K562 (cell line): Measurements from ENCODE around the gene CAPN10. TPM values are rescaled to one million over a fixed set of nuclear protein-coding genes. Genes with fewer than 3 reads are reported as not detected.
A peak's percentile ranks its signal among the peaks of the same experiment; 100 is the strongest.

ENCODE experiments used
- BHLHE40 ChIP-seq: IDR thresholded peaks from 2 replicates; pipeline ENCODE4 v1.6.1; 2011; ENCODE audit warnings: low read length, improper control_type of control experiment
- CBX2 ChIP-seq: fragments of 200-600 bp; sonication (generic); IDR thresholded peaks from one replicate; pipeline ENCODE4 v1.6.1; 2012; ENCODE audit warnings: mild to moderate bottlenecking, low read length, inconsistent platforms; ENCODE audit not compliant: insufficient read depth, poor library complexity, severe bottlenecking
- CGGBP1 ChIP-seq: fragments of 250-450 bp; sonication (Bioruptor Pico); IDR thresholded peaks from 2 replicates; pipeline ENCODE4 v1.9.0; 2021; ENCODE audit warnings: mild to moderate bottlenecking
- CREB1 ChIP-seq, 2 experiments: sonication (generic) in 1 of 2; formaldehyde crosslinking in 1 of 2; IDR thresholded peaks; 2 replicates each; pipeline versions ENCODE4 v1.6.1 to v1.8.0; 2012 to 2022; ENCODE audit warnings: inconsistent platforms in 1 of 2, mild to moderate bottlenecking in 1 of 2, missing genetic modification reagents in 1 of 2, moderate library complexity in 1 of 2
- CREB5 ChIP-seq: fragments of 250-450 bp; sonication (Bioruptor Pico); IDR thresholded peaks from 2 replicates; pipeline ENCODE4 v1.5.0; 2020; ENCODE audit warnings: mild to moderate bottlenecking
- ETS1 ChIP-seq: conservative IDR thresholded peaks from 2 replicates; pipeline ENCODE4 v1.6.1; 2011; ENCODE audit warnings: low read depth, mild to moderate bottlenecking, low read length; ENCODE audit not compliant: control insufficient read depth
- GABPB2 ChIP-seq: fragments of 250-450 bp; sonication (Bioruptor Pico); conservative IDR thresholded peaks from 2 replicates; pipeline ENCODE4 v1.5.1; 2021; ENCODE audit warnings: mild to moderate bottlenecking
- HDAC2 ChIP-seq: fragments of 450-650 bp; IDR thresholded peaks from 2 replicates; pipeline ENCODE4 v1.6.1; 2016; ENCODE audit warnings: mild to moderate bottlenecking
- MCM5 ChIP-seq: fragments of 450-650 bp; IDR thresholded peaks from 2 replicates; pipeline ENCODE4 v1.6.1; 2016; ENCODE audit warnings: low read depth
- MLLT1 ChIP-seq, 2 experiments: fragments of 450-650 bp; IDR thresholded peaks; 2 replicates each; pipeline ENCODE4 v1.6.1; 2016
- MYC ChIP-seq, 2 experiments: fragments of 250-450 bp in 1 of 2; sonication (Bioruptor Pico) in 1 of 2; IDR thresholded peaks; 2 replicates each; pipeline versions ENCODE4 v1.5.1 to v1.6.1; 2012 to 2021; ENCODE audit warnings: low read depth in 2 of 2, borderline replicate concordance in 1 of 2, improper control_type of control experiment in 1 of 2, low read length in 1 of 2, mild to moderate bottlenecking in 1 of 2, moderate library complexity in 1 of 2
- PHTF2 ChIP-seq: fragments of 250-450 bp; sonication (Bioruptor Pico); IDR thresholded peaks from 2 replicates; pipeline ENCODE4 v1.5.0; 2021; ENCODE audit warnings: mild to moderate bottlenecking
- SAFB2 ChIP-seq: fragments of 200-400 bp; formaldehyde crosslinking; IDR thresholded peaks from 2 replicates; pipeline ENCODE4 v1.6.1; 2018; ENCODE audit warnings: borderline replicate concordance, low read length, low read depth, moderate library complexity; ENCODE audit not compliant: severe bottlenecking
- TBL1XR1 ChIP-seq, 2 experiments: IDR thresholded peaks; 2 replicates each; pipeline ENCODE4 v1.6.1; 2012; ENCODE audit warnings: improper control_type of control experiment in 2 of 2, low read length in 2 of 2, mild to moderate bottlenecking in 1 of 2
- ZNF12 ChIP-seq: sonication (generic); formaldehyde crosslinking; IDR thresholded peaks from 2 replicates; pipeline ENCODE4 v1.4.0; 2020; ENCODE audit warnings: mild to moderate bottlenecking, missing genetic modification reagents
- ZNF143 ChIP-seq: sonication (generic); formaldehyde crosslinking; IDR thresholded peaks from 2 replicates; pipeline ENCODE4 v1.9.0; 2022; ENCODE audit warnings: mild to moderate bottlenecking, missing genetic modification reagents
- ZNF239 ChIP-seq: fragments of 250-450 bp; sonication (Bioruptor Pico); IDR thresholded peaks from 2 replicates; pipeline ENCODE4 v1.4.0; 2020; ENCODE audit warnings: mild to moderate bottlenecking
- ZNF24 ChIP-seq: fragments of 450-650 bp; IDR thresholded peaks from 2 replicates; pipeline ENCODE4 v1.6.1; 2016
- ZNF253 ChIP-seq: fragments of 250-450 bp; sonication (Bioruptor Pico); conservative IDR thresholded peaks from 2 replicates; pipeline ENCODE4 v1.6.1; 2021; ENCODE audit warnings: mild to moderate bottlenecking
- ZNF561 ChIP-seq: fragments of 450-650 bp; formaldehyde crosslinking; conservative IDR thresholded peaks from 2 replicates; pipeline ENCODE4 v1.4.0; 2020; ENCODE audit warnings: mild to moderate bottlenecking, moderate library complexity
- ZNF57 ChIP-seq: fragments of 450-650 bp; formaldehyde crosslinking; IDR thresholded peaks from 2 replicates; pipeline ENCODE4 v1.4.0; 2020; ENCODE audit warnings: mild to moderate bottlenecking, moderate library complexity
- ZNF778 ChIP-seq: fragments of 450-650 bp; formaldehyde crosslinking; IDR thresholded peaks from 2 replicates; pipeline ENCODE4 v1.4.0; 2020; ENCODE audit warnings: mild to moderate bottlenecking, moderate library complexity
- ZNF79 ChIP-seq: fragments of 250-450 bp; sonication (Bioruptor Pico); IDR thresholded peaks from 2 replicates; pipeline ENCODE4 v1.4.0; 2020; ENCODE audit warnings: low read depth, mild to moderate bottlenecking, moderate library complexity
- ZZZ3 ChIP-seq: fragments of 450-650 bp; IDR thresholded peaks from 2 replicates; pipeline ENCODE4 v1.6.1; 2016; ENCODE audit warnings: antibody characterized with exemption, mild to moderate bottlenecking, moderate library complexity
- polyA plus RNA-seq, 8 experiments: library from polyadenylated mRNA; depleted of rRNA in 4 of 8; stranded (reverse) in 5 of 8; unstranded in 3 of 8; fragments of >200 nt; fragmentation: Nextera tagmentation in 2 of 8; fragmentation: Illumina TruSeq in 1 of 8; extraction: Ambion mirVana in 2 of 8; extraction: Trizol in 1 of 8; gene quantifications; 2 replicates each; pipeline versions ENCODE4 v1.2.1 to v1.2.3, GENCODE V29; 2011 to 2014; ENCODE audit warnings: inconsistent platforms in 1 of 8, missing spikeins in 1 of 8
- total RNA-seq, 7 experiments: library from RNA; depleted of rRNA in 6 of 7; stranded (reverse); fragments of >200 nt in 6 of 7; fragmentation: Illumina TruSeq in 2 of 7; extraction: Trizol in 2 of 7; gene quantifications; 2 replicates each; pipeline versions ENCODE4 v1.2.1 to v1.2.3, GENCODE V29; 2011 to 2021; ENCODE audit warnings: low replicate concordance in 1 of 7

The CAPN10 gene
- total and polyA plus RNA-seq, 9 of the 15 experiments (the other 6 are each of a cell fraction or from before 2014, with no cell fraction given) = 0.08 to 26.1 (median 8.4) TPM

- TF ChIP-seq ETS1 (peak; percentile 72), HDAC2 (no peak), MLLT1 (IDR thresholded peaks at IDR 0.05) (no peak), MYC (IDR thresholded peaks at IDR 0.05; ENCODE audit: low read depth, low read length) (peak; percentile 91), MYC (CRISPR knock-in tag; IDR thresholded peaks at IDR 0.05; ENCODE audit: borderline replicate concordance, low read depth) (no peak), ZNF143 (no peak), BHLHE40 (no peak), CBX2 (no peak), SAFB2 (no peak), ZNF12 (no peak), ZNF561 (CRISPR knock-in tag) (no peak), ZZZ3 (no peak), MCM5 (no peak), ZNF57 (CRISPR knock-in tag) (no peak), ZNF79 (no peak; the same call in 1 of the 2 replicates), CGGBP1 (CRISPR knock-in tag) (no peak), CREB5 (CRISPR knock-in tag) (no peak), ZNF778 (CRISPR knock-in tag) (no peak), ZNF24 (peak; percentile 9; the same call in 1 of the 2 replicates), CREB1 (IDR thresholded peaks at IDR 0.05) (no peak), CREB1 (CRISPR knock-in tag; IDR thresholded peaks at IDR 0.05) (no peak; the same call in 1 of the 2 replicates), ZNF239 (no peak), TBL1XR1 (IDR thresholded peaks at IDR 0.05; ENCODE audit: low read length in 2 of 2) (no peak), PHTF2 (no peak), ZNF253 (no peak), GABPB2 (CRISPR knock-in tag) (no peak)
Observed at GRCh38 chr2:240560480-240561324, 25.8 kb upstream of the CAPN10 start (continued).
